GM18502 (cell line): ENCODE measurements around the gene HMG20B.
"Not testable (repeated sequence)": the region's sequence is repeated elsewhere in the genome, so short reads cannot be mapped to it uniquely, and the experiment has no call there.

Experiments
- ATAC-seq: cut with Tn5 transposase; IDR thresholded peaks from one replicate; pipeline ENCODE4 v1.9.1; 2021; ENCODE audit warnings: mild to moderate bottlenecking; ENCODE audit not compliant: unreplicated experiment, poor library complexity

Gene HMG20B

GRCh38 chr19:3554254-3555083, 18.3 kb upstream of the HMG20B start:
- no peak for ATAC-seq

GRCh38 chr19:3555653-3556422, 16.9 kb upstream of the HMG20B start:
- ATAC-seq: no peak

GRCh38 chr19:3556423-3556977, 16.2 kb upstream of the HMG20B start:
- no peak for ATAC-seq

GRCh38 chr19:3556978-3557460, 15.7 kb upstream of the HMG20B start:
- ATAC-seq: peak; percentile 9

GRCh38 chr19:3557461-3558248, 15.1 kb upstream of the HMG20B start, which contains the start of gene MFSD12:
MFSD12 (minus strand) TSS chr19:3557586; CDS start chr19:3557403, 183 bp downstream.
- ATAC-seq: peak; percentile 78

- no peak for ATAC-seq
These were observed 8.8 kb upstream of the HMG20B start for GRCh38 chr19:3563709-3564524.

GRCh38 chr19:3565139-3565538, 7.6 kb upstream of the HMG20B start:
- ATAC-seq: no peak

- ATAC-seq: not testable (repeated sequence)
These were observed 2.7 kb upstream of the HMG20B start for GRCh38 chr19:3570042-3570441.

- ATAC-seq: no peak
These were observed 2.1 kb upstream of the HMG20B start for GRCh38 chr19:3570606-3571011.

GRCh38 chr19:3572132-3572854, 451 bp upstream of the HMG20B start:
- peak; percentile 86 for ATAC-seq

- ATAC-seq: peak; percentile 3
These were observed 566 bp downstream of the HMG20B start for GRCh38 chr19:3573162-3573857.

GRCh38 chr19:3573858-3574637, 1.3 kb downstream of the HMG20B start:
- no peak for ATAC-seq

- ATAC-seq: no peak
These were observed 2.6 kb downstream of the HMG20B start for GRCh38 chr19:3575260-3575741.

- ATAC-seq: no peak
These were observed 3.4 kb downstream of the HMG20B start for GRCh38 chr19:3575949-3576673.

GRCh38 chr19:3576696-3577443, 4.1 kb downstream of the HMG20B start:
- no peak for ATAC-seq
